Measurements from ENCODE around the gene ALDH8A1.

DNA sequence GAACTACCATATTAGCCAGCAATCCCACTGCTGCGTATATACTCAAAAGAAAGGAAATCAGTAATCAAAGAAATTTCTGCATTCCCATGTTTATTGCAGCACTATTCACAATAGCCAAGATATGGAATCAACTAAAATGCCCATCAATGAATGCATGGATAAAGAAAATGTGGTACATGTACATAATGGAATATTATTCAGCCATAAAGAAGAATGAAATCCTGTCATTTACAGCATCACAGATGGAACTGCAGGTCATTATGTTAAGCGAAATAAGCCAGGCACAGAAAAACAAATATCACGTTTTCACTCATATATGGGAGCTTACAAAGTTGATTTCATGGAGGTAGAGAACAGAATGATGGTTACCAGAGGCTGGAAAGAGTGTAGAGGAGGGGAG lies 65.1 kb downstream of the ALDH8A1 start:
- TF ChIP-seq, protein P1, sequence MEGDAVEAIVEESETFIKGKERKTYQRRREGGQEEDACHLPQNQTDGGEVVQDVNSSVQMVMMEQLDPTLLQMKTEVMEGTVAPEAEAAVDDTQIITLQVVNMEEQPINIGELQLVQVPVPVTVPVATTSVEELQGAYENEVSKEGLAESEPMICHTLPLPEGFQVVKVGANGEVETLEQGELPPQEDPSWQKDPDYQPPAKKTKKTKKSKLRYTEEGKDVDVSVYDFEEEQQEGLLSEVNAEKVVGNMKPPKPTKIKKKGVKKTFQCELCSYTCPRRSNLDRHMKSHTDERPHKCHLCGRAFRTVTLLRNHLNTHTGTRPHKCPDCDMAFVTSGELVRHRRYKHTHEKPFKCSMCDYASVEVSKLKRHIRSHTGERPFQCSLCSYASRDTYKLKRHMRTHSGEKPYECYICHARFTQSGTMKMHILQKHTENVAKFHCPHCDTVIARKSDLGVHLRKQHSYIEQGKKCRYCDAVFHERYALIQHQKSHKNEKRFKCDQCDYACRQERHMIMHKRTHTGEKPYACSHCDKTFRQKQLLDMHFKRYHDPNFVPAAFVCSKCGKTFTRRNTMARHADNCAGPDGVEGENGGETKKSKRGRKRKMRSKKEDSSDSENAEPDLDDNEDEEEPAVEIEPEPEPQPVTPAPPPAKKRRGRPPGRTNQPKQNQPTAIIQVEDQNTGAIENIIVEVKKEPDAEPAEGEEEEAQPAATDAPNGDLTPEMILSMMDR (IDR thresholded peaks at IDR 0.05) = no peak
- no peak for TF ChIP-seq POLR2A (IDR thresholded peaks at IDR 0.05)
